ENCODE data around the gene TAMM41.
"Not testable (repeated sequence)": the region's sequence is repeated elsewhere in the genome, so short reads cannot be mapped to it uniquely, and the experiment has no call there.

The TAMM41 gene

DNA sequence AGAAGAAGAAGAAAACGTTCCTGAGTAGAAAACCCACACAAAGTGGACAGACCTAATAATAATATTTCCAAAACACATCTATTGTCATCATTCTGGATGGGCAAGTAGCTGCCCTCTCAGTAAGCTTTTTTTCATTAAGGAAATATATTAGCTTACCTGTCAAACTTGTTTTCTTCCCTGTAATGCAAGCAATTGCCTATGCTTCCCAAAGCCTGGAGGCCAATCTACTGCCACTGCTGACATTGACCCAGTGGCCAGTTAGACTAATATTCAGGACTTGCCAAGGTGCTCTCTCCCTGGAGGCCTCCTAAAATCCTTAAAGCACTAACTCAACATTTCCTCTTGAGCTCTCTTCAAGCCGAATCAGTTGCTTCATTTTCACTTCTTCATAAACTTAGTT, 86.7 kb downstream of the TAMM41 start:
- no peak overlapping the region for H3K27ac Mint-ChIP-seq
- H3K9me3 Mint-ChIP-seq, result no peaks in the 10 kb centered on the region
- H3K4me3 Mint-ChIP-seq, result no peak overlapping the region
- peaks cover 5% of the 10 kb centered on the region for H3K4me1 Mint-ChIP-seq (ENCODE audit: low read depth)
- no peaks in the 10 kb centered on the region for H3K36me3 Mint-ChIP-seq (ENCODE audit: low read depth)
- no peaks in the 10 kb centered on the region for H3K27me3 Mint-ChIP-seq

DNA sequence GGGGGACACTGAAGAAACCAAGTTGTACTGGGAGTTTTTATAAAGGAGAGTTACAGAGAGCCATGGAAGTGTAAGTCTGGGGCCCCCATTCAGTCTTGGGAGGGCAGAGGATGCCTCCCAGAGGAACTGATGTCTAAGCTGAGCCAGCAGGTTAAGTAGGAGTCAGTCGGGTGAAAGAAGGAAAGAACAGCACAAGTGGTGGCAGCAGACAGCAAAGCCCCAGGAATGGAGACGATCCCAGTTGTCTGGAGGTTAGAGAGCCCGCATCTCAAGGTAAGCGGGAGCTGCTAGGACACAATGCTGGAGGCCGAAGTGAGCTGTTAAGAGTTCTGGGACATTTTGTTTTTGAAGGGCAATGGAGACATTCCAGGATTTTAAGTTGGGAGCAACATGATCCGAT, 88.8 kb downstream of the TAMM41 start:
- Mint-ChIP-seq H3K27me3 (no peaks in the 10 kb centered on the region), H3K27ac (no peak overlapping the region), H3K4me3 (no peak overlapping the region), H3K4me1 (ENCODE audit: low read depth) (no peaks in the 10 kb centered on the region), H3K36me3 (ENCODE audit: low read depth) (no peaks in the 10 kb centered on the region), H3K9me3 (no peaks in the 10 kb centered on the region)

DNA sequence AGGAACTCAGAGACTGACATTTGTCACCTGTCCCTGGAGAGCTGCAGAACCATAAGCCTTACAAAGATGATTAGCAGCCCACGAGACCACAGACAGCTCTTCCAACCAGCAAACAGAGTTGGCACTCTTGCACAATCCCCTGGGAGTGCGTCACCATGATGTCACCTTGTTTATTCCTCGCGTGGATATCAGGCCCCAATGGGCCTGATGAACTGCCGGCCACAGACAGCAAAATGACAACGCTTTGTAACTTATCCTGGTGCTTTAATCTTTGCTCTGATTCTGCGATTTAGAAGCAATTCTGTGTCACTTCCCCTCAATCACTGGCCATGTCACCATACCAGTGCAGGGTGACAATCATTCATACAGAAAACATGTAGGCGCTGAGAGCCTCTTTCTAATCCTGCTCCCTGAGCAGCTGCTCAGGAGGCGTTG, 89.2 kb downstream of the TAMM41 start:
- Mint-ChIP-seq H3K9me3 (no peaks in the 10 kb centered on the region), H3K4me3 (no peak overlapping the region), H3K36me3 (ENCODE audit: low read depth) (no peaks in the 10 kb centered on the region), H3K27me3 (no peaks in the 10 kb centered on the region), H3K27ac (no peak overlapping the region), H3K4me1 (ENCODE audit: low read depth) (no peaks in the 10 kb centered on the region)

DNA sequence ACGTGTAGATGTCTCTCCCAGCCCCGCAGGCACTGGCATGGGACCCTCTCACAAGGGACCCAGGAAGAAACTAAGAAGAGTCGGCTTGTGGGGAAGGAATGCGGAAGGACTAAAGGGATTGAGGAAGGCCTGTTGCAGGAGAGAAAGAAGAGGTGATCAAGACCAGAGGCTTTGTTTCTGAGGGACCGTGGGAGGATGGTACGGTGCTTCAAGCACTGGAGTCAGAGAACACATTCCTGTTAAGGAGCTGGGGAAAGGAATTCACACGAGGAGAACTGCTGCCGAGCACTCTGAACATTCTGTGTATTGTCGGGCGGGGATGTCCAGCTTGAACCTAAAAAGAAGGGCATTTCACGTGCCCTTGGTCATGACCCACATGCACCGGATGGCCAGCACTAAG, 91.4 kb downstream of the TAMM41 start:
- Mint-ChIP-seq H3K4me3 (no peak overlapping the region), H3K4me1 (ENCODE audit: low read depth) (no peaks in the 10 kb centered on the region), H3K9me3 (no peaks in the 10 kb centered on the region), H3K36me3 (ENCODE audit: low read depth) (no peaks in the 10 kb centered on the region), H3K27me3 (no peaks in the 10 kb centered on the region), H3K27ac (no peak overlapping the region)

DNA sequence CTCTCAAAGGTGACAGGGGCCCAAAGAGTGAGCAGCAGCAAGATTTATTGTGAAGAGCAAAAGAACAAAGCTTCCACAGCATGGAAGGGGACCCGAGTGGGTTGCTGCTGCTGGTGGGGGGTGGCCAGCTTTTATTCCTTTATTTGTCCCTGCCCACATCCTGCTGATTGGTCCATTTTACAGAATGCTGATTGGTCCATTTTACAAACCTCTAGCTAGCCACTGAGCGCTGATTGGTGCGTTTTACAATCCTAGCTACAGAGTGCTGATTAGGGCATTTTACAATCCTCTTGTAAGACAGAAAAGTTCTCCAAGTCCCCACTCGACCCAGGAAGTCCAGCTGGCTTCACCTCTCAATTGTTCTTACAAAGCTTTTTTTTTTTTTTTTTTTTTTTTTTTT, 94.4 kb downstream of the TAMM41 start:
- not testable (repeated sequence) for H3K4me3 Mint-ChIP-seq; H3K9me3 Mint-ChIP-seq; H3K27me3 Mint-ChIP-seq; H3K4me1 Mint-ChIP-seq (ENCODE audit: low read depth); H3K27ac Mint-ChIP-seq; H3K36me3 Mint-ChIP-seq (ENCODE audit: low read depth)

DNA sequence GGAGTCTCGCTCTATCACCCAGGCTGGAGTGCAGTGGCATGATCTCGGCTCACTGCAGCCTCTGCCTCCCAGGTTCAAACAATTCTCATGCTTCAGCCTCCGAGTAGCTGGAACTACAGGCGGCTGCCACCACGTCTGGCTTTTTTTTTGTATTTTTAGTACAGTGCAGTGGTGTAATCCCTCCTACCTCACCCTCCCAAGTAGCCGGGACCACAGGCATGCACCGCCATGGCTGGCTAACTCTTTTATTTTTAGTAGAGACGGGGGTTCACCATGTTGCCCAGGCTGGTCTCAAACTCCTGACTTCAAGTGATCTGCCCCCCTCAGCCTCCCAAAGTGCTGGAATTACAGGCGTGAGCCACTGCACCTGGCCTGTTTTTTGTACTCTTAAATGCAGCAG, 98.4 kb downstream of the TAMM41 start:
- not testable (repeated sequence) for H3K27me3 Mint-ChIP-seq; H3K4me3 Mint-ChIP-seq; H3K9me3 Mint-ChIP-seq; H3K4me1 Mint-ChIP-seq (ENCODE audit: low read depth); H3K36me3 Mint-ChIP-seq (ENCODE audit: low read depth); H3K27ac Mint-ChIP-seq
